K562 (cell line): ENCODE results near the gene GPRASP3. TPM values are rescaled to one million over a fixed set of nuclear protein-coding genes. Genes with fewer than 3 reads are reported as not detected.
A peak's percentile ranks its signal among the peaks of the same experiment; 100 is the strongest.

ENCODE experiments used
- ATAC-seq: fragments of 200-7000 bp; cut with Tn5 transposase; 3 replicates; pipeline ENCODE4 v1.9.1; 2020; ENCODE audit warnings: moderate library complexity
- BruUV-seq: library from RNA; stranded (reverse); fragments of 400-500 nt; replicated peaks from 2 replicates; lab custom pipeline; 2021; lab: Mats Ljungman, UMichigan
- CTCF ChIA-PET: fragments of 300-600 bp; formaldehyde crosslinking; extraction: SDS; loops from one replicate; lab custom pipeline; 2021; ENCODE audit warnings: low intra/inter-chr PET ratio; lab: Yijun Ruan, JAX
- POLR2A ChIA-PET: fragments of 300-600, 350-650 bp; sonication (Branson Sonifier 250); formaldehyde crosslinking; extraction: SDS; loops from one replicate; lab custom pipeline; 2021; ENCODE audit warnings: antibody characterized with exemption, inconsistent platforms; lab: Yijun Ruan, JAX
- DNase-seq, 4 experiments: peaks; one replicate each; pipeline versions ENCODE4 v3.0.0 to v3.0.0-alpha.2; 2011 to 2018; ENCODE audit warnings: low spot score in 3 of 4, mixed read lengths in 3 of 4; ENCODE audit errors: extremely low read depth in 1 of 4
- FAIRE-seq: peaks from 2 replicates; lab custom pipeline; 2011; peaks lifted over from hg19 to GRCh38; lab: Jason Lieb, UNC
- H2AFZ ChIP-seq: 2 replicates; pipeline ENCODE4 v1.6.0; 2011; ENCODE audit warnings: low read depth, low read length, control low read depth, inconsistent platforms
- H3K27ac ChIP-seq: fragments of 200-600 bp; 3 replicates; pipeline ENCODE4 v1.8.0; 2011; ENCODE audit warnings: low read depth, mild to moderate bottlenecking, control low read depth, inconsistent platforms, low read length, moderate library complexity, mixed read lengths; ENCODE audit errors: extremely low read depth
- H3K27me3 ChIP-seq, 2 experiments: fragments of 300-600 bp in 1 of 2; 2 replicates in 1 of 2; 3 replicates in 1 of 2; pipeline versions ENCODE4 v1.6.0 to v1.8.0; 2011; ENCODE audit warnings: inconsistent platforms in 2 of 2, low read length in 2 of 2, mild to moderate bottlenecking in 1 of 2, mixed read lengths in 1 of 2, moderate library complexity in 1 of 2; ENCODE audit not compliant: control insufficient read depth in 2 of 2, insufficient read depth in 2 of 2
- H3K36me3 ChIP-seq: fragments of 300-600 bp; 3 replicates; pipeline ENCODE4 v1.8.0; 2011; ENCODE audit warnings: mild to moderate bottlenecking, low read length, inconsistent platforms; ENCODE audit not compliant: control insufficient read depth, insufficient read depth
- H3K4me1 ChIP-seq, 2 experiments: fragments of 200-600 bp in 1 of 2; replicated peaks in 1 of 2; 2 replicates in 1 of 2; 3 replicates in 1 of 2; pipeline versions ENCODE4 v1.5.1 to v1.8.0; 2011; ENCODE audit warnings: inconsistent platforms in 2 of 2, low read length in 2 of 2, mild to moderate bottlenecking in 1 of 2, mixed read lengths in 1 of 2, moderate library complexity in 1 of 2; ENCODE audit not compliant: control insufficient read depth in 2 of 2, insufficient read depth in 2 of 2
- H3K4me2 ChIP-seq: 2 replicates; pipeline ENCODE4 v1.6.1; 2011; ENCODE audit warnings: low read length, control low read depth, inconsistent platforms, mixed read lengths; ENCODE audit not compliant: insufficient read depth
- H3K4me3 ChIP-seq: fragments of 200-600 bp; sonication (generic), shearing (Covaris generic); 2 replicates; pipeline ENCODE4 v1.5.1; 2016; ENCODE audit warnings: control low read depth, inconsistent platforms
- H3K79me2 ChIP-seq: fragments of 200-600 bp; 3 replicates; pipeline ENCODE4 v1.8.0; 2011; ENCODE audit warnings: low read length, inconsistent platforms; ENCODE audit not compliant: control insufficient read depth, insufficient read depth
- H3K9ac ChIP-seq, 2 experiments: 2 replicates each; pipeline versions ENCODE4 v1.6.0 to v1.6.1; 2011; ENCODE audit warnings: low read depth in 2 of 2, low read length in 2 of 2, control low read depth in 1 of 2, inconsistent platforms in 1 of 2, mild to moderate bottlenecking in 1 of 2, mixed read lengths in 1 of 2; ENCODE audit not compliant: insufficient read depth in 1 of 2
- H3K9me1 ChIP-seq: one replicate; pipeline ENCODE4 v1.6.0; 2011; ENCODE audit warnings: inconsistent platforms, mild to moderate bottlenecking, low read length, moderate library complexity; ENCODE audit not compliant: control insufficient read depth, insufficient read depth
- H3K9me3 ChIP-seq: replicated peaks from 2 replicates; pipeline ENCODE4 v1.5.1; 2011; ENCODE audit warnings: low read depth, low read length, inconsistent platforms; ENCODE audit not compliant: control insufficient read depth, insufficient read depth
- H4K20me1 ChIP-seq: replicated peaks from 2 replicates; pipeline ENCODE4 v1.6.1; 2011; ENCODE audit warnings: low read length, inconsistent platforms, mixed read lengths; ENCODE audit not compliant: control insufficient read depth, insufficient read depth
- DMBX1 ChIP-seq: fragments of 250-450 bp; sonication (Bioruptor Pico); IDR thresholded peaks from 2 replicates; pipeline ENCODE4 v1.8.0; 2022; ENCODE audit warnings: inconsistent platforms, mild to moderate bottlenecking, moderate library complexity, borderline replicate concordance
- JUN ChIP-seq, 2 experiments: sonication (generic) in 1 of 2; formaldehyde crosslinking in 1 of 2; IDR thresholded peaks; 2 replicates each; pipeline versions ENCODE4 v1.6.1 to v1.8.0; 2012 to 2022; ENCODE audit warnings: borderline replicate concordance in 2 of 2, mild to moderate bottlenecking in 2 of 2, improper control_type of control experiment in 1 of 2, low read depth in 1 of 2, low read length in 1 of 2, missing genetic modification reagents in 1 of 2
- KAT2B ChIP-seq: IDR thresholded peaks from one replicate; pipeline ENCODE4 v1.6.1; 2012; ENCODE audit warnings: low read depth, mild to moderate bottlenecking, control low read depth, inconsistent platforms, low read length, moderate library complexity
- KDM2B ChIP-seq: fragments of 250-450 bp; sonication (Bioruptor Pico); IDR thresholded peaks from 2 replicates; pipeline ENCODE4 v1.8.0; 2021; ENCODE audit warnings: mild to moderate bottlenecking, moderate library complexity
- KHSRP ChIP-seq: fragments of 450-650 bp; IDR thresholded peaks from 2 replicates; pipeline ENCODE4 v1.6.1; 2017
- MXI1 ChIP-seq: IDR thresholded peaks from 2 replicates; pipeline ENCODE4 v1.6.1; 2011; ENCODE audit warnings: low read depth, mild to moderate bottlenecking, improper control_type of control experiment, low read length
- NCOR1 ChIP-seq: fragments of 450-650 bp; IDR thresholded peaks from 2 replicates; pipeline ENCODE4 v1.6.1; 2016; ENCODE audit warnings: mild to moderate bottlenecking, moderate library complexity
- SIN3B ChIP-seq: fragments of 450-650 bp; IDR thresholded peaks from 2 replicates; pipeline ENCODE4 v1.6.1; 2017; ENCODE audit warnings: low read depth, mild to moderate bottlenecking, moderate library complexity
- SUPT5H ChIP-seq: fragments of 450-650 bp; IDR thresholded peaks from 2 replicates; pipeline ENCODE4 v1.6.1; 2016
- TBL1XR1 ChIP-seq, 2 experiments: IDR thresholded peaks; 2 replicates each; pipeline ENCODE4 v1.6.1; 2012; ENCODE audit warnings: improper control_type of control experiment in 2 of 2, low read length in 2 of 2, mild to moderate bottlenecking in 1 of 2
- ZKSCAN1 ChIP-seq: fragments of 150-350 bp; IDR thresholded peaks from 2 replicates; pipeline ENCODE4 v1.6.1; 2016; ENCODE audit warnings: low read depth, low read length
- ZNF134 ChIP-seq: fragments of 250-450 bp; sonication (Bioruptor Pico); conservative IDR thresholded peaks from 2 replicates; pipeline ENCODE4 v1.4.0; 2020
- ZNF316 ChIP-seq: fragments of 450-650 bp; IDR thresholded peaks from 2 replicates; pipeline ENCODE4 v1.6.1; 2016
- ZSCAN29 ChIP-seq: fragments of 450-650 bp; IDR thresholded peaks from 2 replicates; pipeline ENCODE4 v1.6.1; 2017
- WGBS: fragments of 100-300 bp; shearing (Covaris generic); methylation state at CpG from one replicate; pipeline ENCODE4 v1.1.6; 2016; ENCODE audit warnings: low coverage, mixed read lengths; ENCODE audit not compliant: insufficient coverage; ENCODE audit errors: missing lambda C conversion rate; 5-methylcytosine and 5-hydroxymethylcytosine counted together
- in situ Hi-C: fragments of 300-500 bp; cut with MboI; formaldehyde crosslinking; loops from 4 replicates; pipeline ENCODE4 v1.15.0; 2018; ENCODE audit warnings: inconsistent platforms, mixed read lengths
- intact Hi-C: fragments of 100-400 bp; cut with micrococcal nuclease; formaldehyde crosslinking; loops from 2 replicates; pipeline ENCODE4 v1.14.2; 2022
- polyA plus RNA-seq, 8 experiments: library from polyadenylated mRNA; depleted of rRNA in 4 of 8; stranded (reverse) in 5 of 8; unstranded in 3 of 8; fragments of >200 nt; fragmentation: Nextera tagmentation in 2 of 8; fragmentation: Illumina TruSeq in 1 of 8; extraction: Ambion mirVana in 2 of 8; extraction: Trizol in 1 of 8; gene quantifications; 2 replicates each; pipeline versions ENCODE4 v1.2.1 to v1.2.3, GENCODE V29; 2011 to 2014; ENCODE audit warnings: inconsistent platforms in 1 of 8, missing spikeins in 1 of 8
- total RNA-seq, 7 experiments: library from RNA; depleted of rRNA in 6 of 7; stranded (reverse); fragments of >200 nt in 6 of 7; fragmentation: Illumina TruSeq in 2 of 7; extraction: Trizol in 2 of 7; gene quantifications; 2 replicates each; pipeline versions ENCODE4 v1.2.1 to v1.2.3, GENCODE V29; 2011 to 2021; ENCODE audit warnings: low replicate concordance in 1 of 7
- TF ChIP-seq, protein P1 (sequence below): fragments of 250-450 bp; sonication (Bioruptor Pico); IDR thresholded peaks from 2 replicates; pipeline ENCODE4 v1.4.0; 2020
- TF ChIP-seq, protein P2 (sequence below): sonication (generic); formaldehyde crosslinking; IDR thresholded peaks from 2 replicates; pipeline ENCODE4 v1.8.1; 2023; ENCODE audit warnings: mild to moderate bottlenecking, missing genetic modification reagents
- TF ChIP-seq, protein P3 (sequence below): fragments of 250-450 bp; sonication (Bioruptor Pico); IDR thresholded peaks from 2 replicates; pipeline ENCODE4 v1.5.0; 2021; ENCODE audit warnings: mild to moderate bottlenecking, borderline replicate concordance

The GPRASP3 gene
- total and polyA plus RNA-seq, 9 of the 15 experiments (the other 6 are each of a cell fraction or from before 2014, with no cell fraction given) = 0.50 to 1.9 (median 1.1) TPM

DNA sequence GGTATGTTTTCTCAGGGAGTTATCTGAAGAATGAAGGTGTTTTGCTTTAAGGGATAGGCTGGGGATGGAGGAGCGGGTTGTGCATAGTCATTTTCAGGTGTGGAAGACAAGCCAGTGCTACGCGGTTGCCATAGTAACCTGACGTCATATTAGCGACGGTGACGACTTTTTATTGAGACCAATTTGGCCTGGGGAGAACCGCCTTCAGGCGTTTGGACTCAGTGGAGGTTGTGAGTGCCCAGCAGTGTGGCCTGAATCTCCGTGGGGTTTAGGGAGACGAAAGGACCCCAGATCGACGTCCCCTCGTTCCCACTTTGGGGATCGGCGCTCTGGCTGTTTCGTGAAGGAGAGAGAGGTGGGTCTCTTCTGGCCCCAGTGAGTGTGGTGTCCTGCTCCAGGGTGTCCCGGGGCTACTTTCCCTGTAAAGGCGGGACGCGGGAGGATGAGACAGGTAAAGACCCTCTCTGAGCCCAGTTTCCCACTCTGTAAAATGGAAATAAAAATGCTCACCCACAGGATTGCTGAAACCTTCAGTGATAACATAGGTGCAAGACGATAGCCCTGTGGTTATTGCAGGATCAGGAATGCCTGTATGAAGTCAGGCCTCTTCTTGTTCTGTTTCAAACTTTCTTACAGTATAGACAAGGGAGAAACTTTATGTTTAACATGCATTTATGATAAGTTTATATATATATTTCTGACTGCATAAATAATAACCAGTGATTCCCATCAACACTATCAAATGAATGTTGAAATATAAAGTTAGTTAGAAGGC, 48.6 kb downstream of the GPRASP3 start:
- in situ Hi-C loops (no loop called here), intact Hi-C loops (no loop called here)
- Histone ChIP-seq H3K4me1 (no peaks in the 10 kb centered on the region; a peak in 1 of 5 replicates), H3K9me3 (no peaks in the 10 kb centered on the region), H3K36me3 (no peaks in the 10 kb centered on the region), H3K27me3 (no peaks in the 10 kb centered on the region), H2AFZ (peak overlapping the region; percentile 99), H3K79me2 (peaks cover 23% of the 10 kb centered on the region), H3K9me1 (no peaks in the 10 kb centered on the region), H3K4me2 (peak overlapping the region; percentile 90), H3K9ac (peak overlapping the region; percentile 90 to 96), H3K4me3 (peak overlapping the region; percentile 80), H4K20me1 (no peaks in the 10 kb centered on the region), H3K27ac (peak overlapping the region; percentile 78)
- peak; percentile 95 for ATAC-seq
- FAIRE-seq = peak; percentile 94
- DNase-seq = peak; percentile 81 to 93 (median 83)
- POLR2A ChIA-PET = no interaction called here
- WGBS = 1% methylated on average over 22 of the region's 22 CpGs
- TSS peak; percentile 66 for BruUV-seq
- CTCF ChIA-PET = no interaction called here
- TF ChIP-seq, protein P1, sequence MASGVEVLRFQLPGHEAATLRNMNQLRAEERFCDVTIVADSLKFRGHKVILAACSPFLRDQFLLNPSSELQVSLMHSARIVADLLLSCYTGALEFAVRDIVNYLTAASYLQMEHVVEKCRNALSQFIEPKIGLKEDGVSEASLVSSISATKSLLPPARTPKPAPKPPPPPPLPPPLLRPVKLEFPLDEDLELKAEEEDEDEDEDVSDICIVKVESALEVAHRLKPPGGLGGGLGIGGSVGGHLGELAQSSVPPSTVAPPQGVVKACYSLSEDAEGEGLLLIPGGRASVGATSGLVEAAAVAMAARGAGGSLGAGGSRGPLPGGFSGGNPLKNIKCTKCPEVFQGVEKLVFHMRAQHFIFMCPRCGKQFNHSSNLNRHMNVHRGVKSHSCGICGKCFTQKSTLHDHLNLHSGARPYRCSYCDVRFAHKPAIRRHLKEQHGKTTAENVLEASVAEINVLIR (CRISPR knock-in tag) = peak; percentile 82
- TF ChIP-seq ZKSCAN1 (no peak), SUPT5H (peak; percentile 80), TBL1XR1 (IDR thresholded peaks at IDR 0.05; ENCODE audit: low read length in 2 of 2) (peak in 1 of 2 experiments; percentile 96; a peak in 2 of 4 replicates), KAT2B (no peak), ZNF134 (CRISPR knock-in tag) (no peak), DMBX1 (no peak), NCOR1 (no peak), ZNF316 (peak; percentile 74), SIN3B (peak; percentile 77), MXI1 (peak; percentile 54; the same call in 1 of the 2 replicates), ZSCAN29 (no peak), KDM2B (CRISPR knock-in tag) (no peak), JUN (IDR thresholded peaks at IDR 0.05; ENCODE audit: borderline replicate concordance, low read depth, low read length) (0 out of 2 replicates have a peak, but pooled peaks have one; percentile 22), JUN (CRISPR knock-in tag; IDR thresholded peaks at IDR 0.05; ENCODE audit: borderline replicate concordance) (no peak), KHSRP (peak; percentile 83)
- TF ChIP-seq, protein P2, sequence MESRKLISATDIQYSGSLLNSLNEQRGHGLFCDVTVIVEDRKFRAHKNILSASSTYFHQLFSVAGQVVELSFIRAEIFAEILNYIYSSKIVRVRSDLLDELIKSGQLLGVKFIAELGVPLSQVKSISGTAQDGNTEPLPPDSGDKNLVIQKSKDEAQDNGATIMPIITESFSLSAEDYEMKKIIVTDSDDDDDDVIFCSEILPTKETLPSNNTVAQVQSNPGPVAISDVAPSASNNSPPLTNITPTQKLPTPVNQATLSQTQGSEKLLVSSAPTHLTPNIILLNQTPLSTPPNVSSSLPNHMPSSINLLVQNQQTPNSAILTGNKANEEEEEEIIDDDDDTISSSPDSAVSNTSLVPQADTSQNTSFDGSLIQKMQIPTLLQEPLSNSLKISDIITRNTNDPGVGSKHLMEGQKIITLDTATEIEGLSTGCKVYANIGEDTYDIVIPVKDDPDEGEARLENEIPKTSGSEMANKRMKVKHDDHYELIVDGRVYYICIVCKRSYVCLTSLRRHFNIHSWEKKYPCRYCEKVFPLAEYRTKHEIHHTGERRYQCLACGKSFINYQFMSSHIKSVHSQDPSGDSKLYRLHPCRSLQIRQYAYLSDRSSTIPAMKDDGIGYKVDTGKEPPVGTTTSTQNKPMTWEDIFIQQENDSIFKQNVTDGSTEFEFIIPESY (CRISPR knock-in tag) = no peak
- TF ChIP-seq, protein P3, sequence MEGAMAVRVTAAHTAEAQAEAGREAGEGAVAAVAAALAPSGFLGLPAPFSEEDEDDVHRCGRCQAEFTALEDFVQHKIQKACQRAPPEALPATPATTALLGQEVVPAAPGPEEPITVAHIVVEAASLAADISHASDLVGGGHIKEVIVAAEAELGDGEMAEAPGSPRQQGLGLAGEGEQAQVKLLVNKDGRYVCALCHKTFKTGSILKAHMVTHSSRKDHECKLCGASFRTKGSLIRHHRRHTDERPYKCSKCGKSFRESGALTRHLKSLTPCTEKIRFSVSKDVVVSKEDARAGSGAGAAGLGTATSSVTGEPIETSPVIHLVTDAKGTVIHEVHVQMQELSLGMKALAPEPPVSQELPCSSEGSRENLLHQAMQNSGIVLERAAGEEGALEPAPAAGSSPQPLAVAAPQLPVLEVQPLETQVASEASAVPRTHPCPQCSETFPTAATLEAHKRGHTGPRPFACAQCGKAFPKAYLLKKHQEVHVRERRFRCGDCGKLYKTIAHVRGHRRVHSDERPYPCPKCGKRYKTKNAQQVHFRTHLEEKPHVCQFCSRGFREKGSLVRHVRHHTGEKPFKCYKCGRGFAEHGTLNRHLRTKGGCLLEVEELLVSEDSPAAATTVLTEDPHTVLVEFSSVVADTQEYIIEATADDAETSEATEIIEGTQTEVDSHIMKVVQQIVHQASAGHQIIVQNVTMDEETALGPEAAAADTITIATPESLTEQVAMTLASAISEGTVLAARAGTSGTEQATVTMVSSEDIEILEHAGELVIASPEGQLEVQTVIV (CRISPR knock-in tag) = no peak
